ENCODE measurements around the gene ATG7.

The ATG7 gene

GRCh38 chr3:11553436-11554235, 281.4 kb downstream of the ATG7 start:
- TF ChIP-seq GLIS1 (tag by site-specific recombination; IDR thresholded peaks at IDR 0.05) (peak; percentile 62), KLF16 (tag by site-specific recombination; IDR thresholded peaks at IDR 0.05) (no peak), ZIC2 (tag by site-specific recombination; IDR thresholded peaks at IDR 0.05) (peak; percentile 63; the same call in 1 of the 2 replicates)
- H3K9me3 ChIP-seq (ENCODE audit: control insufficient read depth, insufficient read depth, low read depth, low read length), result no peaks in the 10 kb centered on the region
- peaks cover 7% of the 10 kb centered on the region; the same call in 1 of the 2 replicates for H3K4me1 ChIP-seq (ENCODE audit: control insufficient read depth, insufficient read depth, low read length)
- no peak overlapping the region for H3K4me3 ChIP-seq (ENCODE audit: low read depth, low read length)
- CTCF ChIA-PET, result interaction anchor here (0.6 kb wide), 2 partner anchors 15 to 99 kb away, joined by 3 read pairs; no protein-coding TSS in a partner anchor
- no peak overlapping the region for H3K27ac ChIP-seq (ENCODE audit: extremely low read depth, low read depth, low read length)
- POLR2A ChIA-PET, result no interaction called here
- H3K36me3 ChIP-seq (ENCODE audit: control insufficient read depth in 2 of 2, insufficient read depth in 1 of 2, low read length in 2 of 2), result peaks cover 0 to 23% of the 10 kb centered on the region in 2 experiments; a peak in 2 of 3 replicates

GRCh38 chr3:11554236-11554610, 282.0 kb downstream of the ATG7 start:
- ChIA-PET POLR2A (no interaction called here), CTCF (interaction anchor here (0.6 kb wide), 1 partner anchor 15 kb away, joined by 3 read pairs; no protein-coding TSS in a partner anchor)
- Histone ChIP-seq H3K4me1 (ENCODE audit: control insufficient read depth, insufficient read depth, low read length) (peaks cover 5% of the 10 kb centered on the region; the same call in 1 of the 2 replicates), H3K9me3 (ENCODE audit: control insufficient read depth, insufficient read depth, low read depth, low read length) (no peaks in the 10 kb centered on the region), H3K27ac (ENCODE audit: extremely low read depth, low read depth, low read length) (no peak overlapping the region), H3K36me3 (ENCODE audit: control insufficient read depth in 2 of 2, insufficient read depth in 1 of 2, low read length in 2 of 2) (peaks cover 0 to 29% of the 10 kb centered on the region in 2 experiments; a peak in 2 of 3 replicates), H3K4me3 (ENCODE audit: low read depth, low read length) (no peak overlapping the region)
- TF ChIP-seq ZNF175 (tag by site-specific recombination; IDR thresholded peaks at IDR 0.05) (no peak), TRIM28 (IDR thresholded peaks at IDR 0.05; ENCODE audit: borderline replicate concordance, low read length) (no peak), ZNF18 (tag by site-specific recombination; IDR thresholded peaks at IDR 0.05) (no peak), ZNF580 (tag by site-specific recombination; IDR thresholded peaks at IDR 0.05) (no peak), PRDM10 (tag by site-specific recombination; IDR thresholded peaks at IDR 0.05) (no peak)

DNA sequence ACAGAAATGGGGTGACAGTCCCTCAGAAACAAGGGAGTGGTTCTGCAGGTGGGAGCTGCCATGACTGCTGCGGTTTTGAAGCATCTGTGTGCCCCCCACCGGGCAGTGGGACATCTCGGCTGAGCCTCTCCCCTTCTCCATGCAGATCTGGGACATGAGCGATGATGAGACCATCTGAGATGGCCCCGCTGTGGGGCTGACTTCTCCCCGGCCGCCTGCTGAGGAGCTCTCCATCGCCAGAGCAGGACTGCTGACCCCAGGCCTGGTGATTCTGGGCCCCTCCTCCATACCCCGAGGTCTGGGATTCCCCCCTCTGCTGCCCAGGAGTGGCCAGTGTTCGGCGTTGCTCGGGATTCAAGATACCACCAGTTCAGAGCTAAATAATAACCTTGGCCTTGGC, 282.5 kb downstream of the ATG7 start:
- POLR2A ChIA-PET, result no interaction called here
- CTCF ChIA-PET, result no interaction called here
- peaks cover 0 to 33% of the 10 kb centered on the region in 2 experiments; a peak in 2 of 3 replicates for H3K36me3 ChIP-seq (ENCODE audit: control insufficient read depth in 2 of 2, insufficient read depth in 1 of 2, low read length in 2 of 2)
- H3K4me1 ChIP-seq (ENCODE audit: control insufficient read depth, insufficient read depth, low read length), result peaks cover 5% of the 10 kb centered on the region; the same call in 1 of the 2 replicates
- TF ChIP-seq PBX3 (CRISPR knock-in tag; IDR thresholded peaks at IDR 0.05) (no peak), ZXDB (tag by site-specific recombination; IDR thresholded peaks at IDR 0.05) (no peak)
- H3K9me3 ChIP-seq (ENCODE audit: control insufficient read depth, insufficient read depth, low read depth, low read length), result no peaks in the 10 kb centered on the region
- no peak overlapping the region for H3K4me3 ChIP-seq (ENCODE audit: low read depth, low read length)
- H3K27ac ChIP-seq (ENCODE audit: extremely low read depth, low read depth, low read length), result no peak overlapping the region
